ENCODE measurements around the gene OLFML2B.
"Not testable (repeated sequence)": the region's sequence is repeated elsewhere in the genome, so short reads cannot be mapped to it uniquely, and the experiment has no call there.

OLFML2B gene

DNA sequence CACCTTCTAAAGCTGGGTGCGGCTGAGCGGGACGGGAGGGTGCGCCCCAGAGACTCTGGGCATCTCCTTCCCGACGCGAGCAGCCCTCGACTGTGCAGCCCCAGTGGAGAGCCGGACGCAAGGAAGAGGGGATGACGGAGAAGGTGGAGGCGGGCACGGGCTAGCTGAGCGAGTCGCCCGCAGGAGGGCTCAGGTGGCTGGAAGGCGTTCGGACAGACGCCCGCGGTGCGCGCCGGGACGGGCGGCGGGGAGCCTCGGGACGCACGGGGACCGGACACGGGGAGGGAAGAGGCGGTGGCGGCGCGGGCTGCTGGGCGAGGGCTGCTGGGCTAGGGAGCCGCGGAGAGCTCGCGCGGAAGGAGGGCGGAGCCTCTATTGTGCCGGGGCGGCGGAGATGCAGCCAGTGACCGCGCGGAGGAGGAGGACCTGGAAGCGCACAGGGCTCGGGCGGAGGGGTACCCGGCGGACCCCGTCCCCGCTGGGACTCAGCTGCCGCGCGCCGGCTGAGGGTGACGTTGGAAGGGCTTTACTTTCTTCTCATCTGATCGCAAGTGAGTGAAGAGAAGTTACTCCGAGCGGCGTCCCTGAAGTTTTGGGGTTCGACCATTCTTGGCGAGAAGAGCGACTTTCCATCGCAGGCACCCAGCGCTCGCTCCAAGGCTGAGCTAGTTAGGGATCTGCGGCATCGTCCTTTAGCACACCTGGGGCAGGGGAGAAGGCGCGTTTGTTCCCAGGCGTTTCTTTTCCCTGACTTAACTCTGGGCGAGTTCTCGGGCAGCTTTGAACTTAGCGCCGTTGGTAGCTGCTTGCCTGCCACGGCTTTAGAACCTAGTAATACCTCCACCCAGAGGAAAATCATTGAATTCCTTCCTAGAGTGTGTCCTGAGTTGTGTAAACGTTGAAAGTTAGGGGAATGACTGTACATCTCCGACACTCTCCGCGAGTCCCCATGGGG is at the start of gene OLFML2B:
OLFML2B (minus strand) TSS at position 323 of the 955 bp plus-strand sequence. CDS start 439 bp downstream, outside the sequence.
- DNase-seq (ENCODE audit: low spot score): peak; percentile 87

DNA sequence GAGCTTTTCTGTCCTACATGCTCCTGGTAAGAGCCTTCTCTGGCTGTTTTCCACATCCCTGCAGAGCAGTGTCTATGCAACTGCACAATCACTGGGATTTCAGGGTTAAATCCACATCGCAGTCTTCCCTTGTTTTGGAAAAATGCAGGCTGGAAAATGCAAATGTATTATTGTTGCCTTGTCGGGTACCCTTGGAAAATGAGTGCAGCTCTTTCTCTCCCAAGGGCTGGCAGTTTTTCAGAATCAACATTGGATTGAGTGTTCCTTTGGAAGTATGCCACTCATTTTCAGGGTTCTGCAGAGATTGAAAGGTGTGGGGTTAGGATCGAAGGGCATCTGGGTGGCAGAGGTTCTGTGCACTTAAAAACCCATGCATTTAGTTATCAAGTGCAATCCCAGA is 49.1 kb upstream of the OLFML2B start:
- DNase-seq (ENCODE audit: low spot score): no peak

DNA sequence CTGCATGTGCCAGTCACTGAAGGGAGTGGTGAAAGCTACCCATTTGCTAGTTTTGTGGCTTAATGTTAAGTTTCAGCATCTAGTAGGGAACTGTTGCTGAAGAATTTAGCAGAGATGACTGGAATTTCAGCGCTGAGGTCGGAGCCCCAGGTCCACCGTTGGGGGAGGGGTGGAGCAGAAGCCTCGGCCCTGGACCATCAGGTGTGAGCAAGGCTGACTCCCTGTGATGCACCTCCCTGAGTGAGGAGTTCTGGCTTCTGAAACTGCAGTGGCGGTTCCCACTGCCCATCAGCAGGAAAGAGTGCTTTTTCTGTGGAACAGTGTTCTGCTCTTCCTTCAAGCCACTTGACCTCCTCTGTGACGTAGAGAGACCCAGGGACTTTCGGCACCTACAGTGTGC is 47.2 kb upstream of the OLFML2B start:
- DNase-seq (ENCODE audit: low spot score): no peak

- DNase-seq (ENCODE audit: low spot score): no peak
Observed at GRCh38 chr1:162070094-162070748, 46.6 kb upstream of the OLFML2B start.

DNA sequence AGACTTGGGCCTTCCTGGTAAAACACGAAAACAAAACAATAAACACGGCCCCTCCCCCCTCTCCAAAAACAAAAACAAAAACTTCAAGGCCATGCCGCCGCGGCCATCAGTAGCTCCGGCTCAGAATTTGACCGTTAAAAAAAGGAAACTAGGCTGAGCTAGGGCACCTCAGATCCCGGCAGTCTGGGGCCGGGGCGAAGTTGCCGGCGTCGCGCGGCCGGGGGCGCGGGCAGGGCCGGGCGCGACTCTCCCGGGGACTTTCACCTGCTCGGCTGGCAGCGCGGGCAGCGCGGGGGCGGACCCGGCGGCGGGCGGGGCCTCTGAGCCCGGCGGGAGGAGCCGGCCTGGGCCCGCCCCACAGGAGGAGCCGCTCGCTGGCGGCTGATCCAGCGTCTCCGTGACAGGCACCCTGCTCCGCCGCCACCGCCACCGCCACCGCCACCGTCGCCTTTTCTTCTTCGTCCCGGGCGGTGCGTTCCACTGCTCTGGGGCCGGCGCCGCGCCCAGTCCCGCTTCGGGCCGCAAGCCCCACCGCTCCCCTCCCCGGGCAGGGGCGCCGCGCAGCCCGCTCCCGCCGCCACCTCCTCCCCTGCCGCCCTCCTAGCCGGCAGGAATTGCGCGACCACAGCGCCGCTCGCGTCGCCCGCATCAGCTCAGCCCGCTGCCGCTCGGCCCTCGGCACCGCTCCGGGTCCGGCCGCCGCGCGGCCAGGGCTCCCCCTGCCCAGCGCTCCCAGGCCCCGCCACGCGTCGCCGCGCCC is 45.8 kb upstream of the OLFML2B start, which contains the start of gene NOS1AP:
NOS1AP (plus strand) TSS at position 358 of the 760 bp plus-strand sequence. CDS start 487 bp downstream, outside the sequence.
- DNase-seq (ENCODE audit: low spot score): peak; percentile 89

- no peak for DNase-seq (ENCODE audit: low spot score)
Observed at GRCh38 chr1:162068301-162068700, 44.6 kb upstream of the OLFML2B start.

GRCh38 chr1:162067466-162067865 is 43.8 kb upstream of the OLFML2B start:
- no peak for DNase-seq (ENCODE audit: low spot score)

DNA sequence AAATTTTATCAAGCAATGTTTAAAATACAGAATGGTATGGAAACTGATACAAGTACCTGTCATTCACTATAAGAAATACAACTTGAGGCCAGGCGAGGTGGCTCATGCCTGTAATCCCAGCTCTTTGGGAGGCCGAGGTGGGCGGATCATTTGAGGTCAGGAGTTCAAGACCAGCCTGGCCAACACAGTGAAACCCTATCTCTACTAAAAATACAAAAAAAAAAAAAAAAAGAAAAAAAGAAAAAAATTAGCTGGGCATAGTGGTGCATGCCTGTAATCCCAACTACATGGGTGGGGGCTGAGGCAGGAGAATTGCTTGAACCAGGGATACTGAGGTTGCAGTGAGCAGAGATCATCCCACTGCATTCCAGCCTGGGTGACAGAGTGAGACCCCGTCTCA is 43.2 kb upstream of the OLFML2B start:
- not testable (repeated sequence) for DNase-seq (ENCODE audit: low spot score)

GRCh38 chr1:162065016-162065415 is 41.3 kb upstream of the OLFML2B start:
- DNase-seq (ENCODE audit: low spot score): no peak

GRCh38 chr1:162062542-162063015 is 38.9 kb upstream of the OLFML2B start:
- no peak for DNase-seq (ENCODE audit: low spot score)

GRCh38 chr1:162060314-162060713 is 36.6 kb upstream of the OLFML2B start:
- no peak for DNase-seq (ENCODE audit: low spot score)

GRCh38 chr1:162059721-162060120 is 36.1 kb upstream of the OLFML2B start:
- DNase-seq (ENCODE audit: low spot score): no peak

GRCh38 chr1:162056579-162056978 is 32.9 kb upstream of the OLFML2B start:
- no peak for DNase-seq (ENCODE audit: low spot score)

DNA sequence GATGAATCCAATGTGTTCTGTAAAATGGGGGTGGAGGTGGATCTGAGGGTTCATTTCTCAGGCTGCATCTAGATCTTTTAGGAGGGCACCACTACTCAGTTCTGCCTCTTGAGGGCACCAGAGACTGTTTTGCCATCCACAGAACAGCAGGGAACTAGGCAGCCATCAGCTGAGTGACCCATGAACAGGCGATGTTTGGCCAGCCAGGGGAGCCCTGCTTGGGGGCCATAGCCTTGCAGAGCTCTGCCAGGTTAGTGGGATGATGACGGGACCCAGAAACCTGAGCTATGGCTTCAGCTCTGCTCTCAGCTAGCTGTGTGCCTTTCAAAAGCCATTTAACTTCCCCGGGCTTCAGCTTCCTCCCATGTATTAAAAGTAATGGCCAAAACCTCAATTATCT is 32.4 kb upstream of the OLFML2B start:
- peak; percentile 74 for DNase-seq (ENCODE audit: low spot score)

DNA sequence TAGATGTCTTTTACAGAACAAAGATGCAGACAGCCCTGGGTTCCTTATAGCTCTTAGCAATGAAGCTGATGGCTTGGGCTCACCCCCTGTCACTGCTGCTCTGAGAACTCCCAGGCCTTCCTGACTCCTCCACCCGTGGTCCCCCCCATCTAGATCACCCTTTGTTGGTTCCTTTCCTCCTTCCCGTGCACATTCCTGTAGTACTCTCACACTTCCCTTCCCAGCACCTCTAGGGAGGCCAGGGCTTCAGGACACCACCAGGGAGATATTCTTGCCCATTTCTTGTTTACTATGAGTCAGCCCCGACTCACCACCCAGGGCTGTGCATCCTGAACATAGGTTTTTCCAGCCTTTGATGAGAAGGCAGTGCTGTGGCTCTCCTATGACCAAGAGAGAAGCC is 31.4 kb upstream of the OLFML2B start:
- peak; percentile 73 for DNase-seq (ENCODE audit: low spot score)

- DNase-seq (ENCODE audit: low spot score): not testable (repeated sequence)
Observed at GRCh38 chr1:162053949-162054348, 30.3 kb upstream of the OLFML2B start.

- no peak for DNase-seq (ENCODE audit: low spot score)
Observed at GRCh38 chr1:162046921-162047320, 23.3 kb upstream of the OLFML2B start.

GRCh38 chr1:162042361-162042760 is 18.7 kb upstream of the OLFML2B start:
- no peak for DNase-seq (ENCODE audit: low spot score)

- DNase-seq (ENCODE audit: low spot score): no peak
Observed at GRCh38 chr1:162040657-162041056, 17.0 kb upstream of the OLFML2B start.

GRCh38 chr1:162040001-162040400 is 16.3 kb upstream of the OLFML2B start:
- DNase-seq (ENCODE audit: low spot score): no peak

- DNase-seq (ENCODE audit: low spot score): no peak
Observed at GRCh38 chr1:162038624-162039023, 15.0 kb upstream of the OLFML2B start.

DNA sequence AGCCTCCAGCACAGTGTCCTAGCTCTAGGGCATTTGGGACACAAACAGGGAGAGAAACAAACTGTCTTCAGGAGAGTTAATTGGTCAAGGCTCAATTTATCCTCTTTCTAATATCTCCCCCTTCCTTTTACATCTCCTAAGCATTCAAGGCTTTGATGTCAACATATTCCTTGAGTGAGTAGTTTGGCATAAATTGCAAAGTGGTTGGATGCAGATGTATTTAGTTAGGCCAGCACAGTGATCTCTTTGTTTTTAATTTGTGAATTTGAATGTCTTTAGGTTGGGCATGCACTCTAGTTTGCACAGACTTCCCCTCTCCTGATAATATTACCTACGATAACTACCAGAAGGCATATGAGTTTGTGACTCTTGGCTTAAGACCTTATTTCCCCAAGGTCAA is 12.5 kb upstream of the OLFML2B start:
- DNase-seq (ENCODE audit: low spot score): no peak
